ENCODE results near the gene ATP1B1.

ATP1B1 gene

DNA sequence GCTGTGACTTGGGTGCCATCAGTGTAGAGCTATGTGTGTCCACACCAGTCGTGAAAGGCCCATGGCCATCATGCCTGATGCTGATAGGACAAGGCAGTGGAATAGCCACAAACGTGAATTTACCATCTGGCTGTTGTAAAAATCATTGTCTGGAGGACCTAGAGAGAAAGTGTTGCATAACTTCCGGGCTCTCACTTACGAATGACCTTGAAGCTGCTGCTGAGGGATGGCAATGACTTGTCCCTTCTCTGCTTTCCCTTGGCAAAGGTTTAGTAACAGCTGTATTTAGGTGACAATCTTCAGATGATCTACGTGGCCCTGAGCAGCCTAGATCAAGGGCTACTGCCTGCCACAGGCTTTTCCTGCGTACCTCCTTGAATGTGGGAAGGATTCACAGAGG lies 5.8 kb downstream of the ATP1B1 start:
- TF ChIP-seq, protein P1, sequence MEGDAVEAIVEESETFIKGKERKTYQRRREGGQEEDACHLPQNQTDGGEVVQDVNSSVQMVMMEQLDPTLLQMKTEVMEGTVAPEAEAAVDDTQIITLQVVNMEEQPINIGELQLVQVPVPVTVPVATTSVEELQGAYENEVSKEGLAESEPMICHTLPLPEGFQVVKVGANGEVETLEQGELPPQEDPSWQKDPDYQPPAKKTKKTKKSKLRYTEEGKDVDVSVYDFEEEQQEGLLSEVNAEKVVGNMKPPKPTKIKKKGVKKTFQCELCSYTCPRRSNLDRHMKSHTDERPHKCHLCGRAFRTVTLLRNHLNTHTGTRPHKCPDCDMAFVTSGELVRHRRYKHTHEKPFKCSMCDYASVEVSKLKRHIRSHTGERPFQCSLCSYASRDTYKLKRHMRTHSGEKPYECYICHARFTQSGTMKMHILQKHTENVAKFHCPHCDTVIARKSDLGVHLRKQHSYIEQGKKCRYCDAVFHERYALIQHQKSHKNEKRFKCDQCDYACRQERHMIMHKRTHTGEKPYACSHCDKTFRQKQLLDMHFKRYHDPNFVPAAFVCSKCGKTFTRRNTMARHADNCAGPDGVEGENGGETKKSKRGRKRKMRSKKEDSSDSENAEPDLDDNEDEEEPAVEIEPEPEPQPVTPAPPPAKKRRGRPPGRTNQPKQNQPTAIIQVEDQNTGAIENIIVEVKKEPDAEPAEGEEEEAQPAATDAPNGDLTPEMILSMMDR (IDR thresholded peaks at IDR 0.05; ENCODE audit: low read depth, low read length, missing control alignments): no peak
- DNase-seq (ENCODE audit: low read depth): no peak
- H3K4me3 ChIP-seq (ENCODE audit: low read depth, low read length): no peak overlapping the region

DNA sequence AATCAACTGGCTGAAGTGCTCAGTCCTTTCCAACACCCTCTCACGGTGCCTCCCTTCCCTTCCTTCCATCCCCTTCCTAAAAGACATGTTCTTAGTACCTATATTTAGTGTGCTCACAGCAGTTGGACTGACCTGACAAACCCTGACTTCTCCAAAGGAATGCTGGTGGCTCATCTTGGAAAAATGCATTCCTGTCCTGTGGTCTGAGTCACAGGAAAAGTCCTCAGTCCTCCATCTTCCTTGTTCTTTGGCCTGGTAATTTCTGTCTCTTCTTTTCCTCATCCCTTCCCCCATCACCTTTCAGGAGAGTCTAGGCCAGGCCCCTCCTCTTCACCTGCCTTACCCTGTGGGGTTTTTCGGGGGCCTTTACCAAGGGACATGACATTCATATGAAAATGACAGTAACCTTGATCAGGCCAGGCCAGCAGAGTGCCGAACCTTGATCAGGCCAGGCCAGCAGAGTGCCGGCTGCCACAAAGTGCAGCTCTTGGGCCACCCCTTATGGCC lies 7.2 kb downstream of the ATP1B1 start:
- no peak for DNase-seq (ENCODE audit: low read depth)
- peak overlapping the region; percentile 22 for H3K4me3 ChIP-seq (ENCODE audit: low read depth, low read length)
- TF ChIP-seq, protein P1 (IDR thresholded peaks at IDR 0.05; ENCODE audit: low read depth, low read length, missing control alignments): no peak

- H3K4me3 ChIP-seq (ENCODE audit: low read depth, low read length): peak overlapping the region; percentile 27
- TF ChIP-seq, protein P1 (IDR thresholded peaks at IDR 0.05; ENCODE audit: low read depth, low read length, missing control alignments): no peak
- DNase-seq (ENCODE audit: low read depth): peak; percentile 77
Measured at GRCh38 chr1:169115891-169116585, 9.5 kb downstream of the ATP1B1 start.

- H3K4me3 ChIP-seq (ENCODE audit: low read depth, low read length): no peak overlapping the region
- TF ChIP-seq, protein P1 (IDR thresholded peaks at IDR 0.05; ENCODE audit: low read depth, low read length, missing control alignments): no peak
- no peak for DNase-seq (ENCODE audit: low read depth)
Measured at GRCh38 chr1:169117014-169117413, 10.5 kb downstream of the ATP1B1 start.

DNA sequence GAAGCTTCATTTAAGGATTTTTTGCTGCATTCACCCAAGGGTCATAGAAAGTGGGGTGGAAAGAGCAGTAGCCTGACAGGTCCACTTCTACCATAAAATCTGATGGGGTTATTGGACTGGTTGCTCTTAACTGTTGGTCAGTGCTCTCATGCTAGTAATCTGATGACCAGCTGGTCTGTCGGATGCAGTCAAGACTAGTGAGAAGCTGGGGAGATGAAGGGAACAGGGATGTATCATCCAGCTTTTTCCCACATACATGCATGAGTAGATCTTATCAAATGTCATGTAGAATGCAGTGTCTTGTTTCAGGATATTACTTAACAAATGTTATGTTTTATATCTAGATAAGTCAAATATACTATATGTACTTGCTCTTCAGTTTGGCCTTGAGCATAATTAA lies 11.1 kb downstream of the ATP1B1 start:
- DNase-seq (ENCODE audit: low read depth): no peak
- H3K4me3 ChIP-seq (ENCODE audit: low read depth, low read length): no peak overlapping the region
- TF ChIP-seq, protein P1 (IDR thresholded peaks at IDR 0.05; ENCODE audit: low read depth, low read length, missing control alignments): no peak

GRCh38 chr1:169118227-169118626 lies 11.7 kb downstream of the ATP1B1 start:
- H3K4me3 ChIP-seq (ENCODE audit: low read depth, low read length): no peak overlapping the region
- no peak for DNase-seq (ENCODE audit: low read depth)
- TF ChIP-seq, protein P1 (IDR thresholded peaks at IDR 0.05; ENCODE audit: low read depth, low read length, missing control alignments): no peak

DNA sequence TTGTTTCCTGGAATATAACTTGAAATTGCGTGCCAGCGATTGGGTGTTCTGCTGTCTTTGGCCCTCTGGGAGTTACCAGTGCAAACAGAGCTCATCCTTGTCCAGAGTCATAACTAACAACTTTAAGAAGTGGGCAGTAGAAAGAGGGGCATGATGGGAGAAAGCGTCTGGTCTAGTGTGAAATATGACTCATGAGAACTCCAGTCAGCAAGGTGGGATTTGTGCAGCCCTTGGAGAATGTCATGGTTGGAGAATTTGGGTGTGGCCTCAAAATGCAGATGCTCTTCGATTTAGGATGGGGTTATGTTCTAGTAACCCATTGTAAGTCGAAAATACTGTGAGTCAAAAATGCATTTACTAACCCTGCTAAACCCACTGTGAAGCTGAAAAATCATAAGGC lies 12.9 kb downstream of the ATP1B1 start:
- no peak for DNase-seq (ENCODE audit: low read depth)
- H3K4me3 ChIP-seq (ENCODE audit: low read depth, low read length): no peak overlapping the region
- TF ChIP-seq, protein P1 (IDR thresholded peaks at IDR 0.05; ENCODE audit: low read depth, low read length, missing control alignments): no peak

All from GM12864 (cell line).